ENCODE results near the gene LENEP. TPM values are rescaled to one million over a fixed set of nuclear protein-coding genes. Genes with fewer than 3 reads are reported as not detected.

Gene LENEP
- total and polyA plus RNA-seq, 2 experiments from 2014 or later = not detected

GRCh38 chr1:155022927-155023236, 29.5 kb downstream of the LENEP start:
- H2AFZ ChIP-seq = no peak overlapping the region

DNA sequence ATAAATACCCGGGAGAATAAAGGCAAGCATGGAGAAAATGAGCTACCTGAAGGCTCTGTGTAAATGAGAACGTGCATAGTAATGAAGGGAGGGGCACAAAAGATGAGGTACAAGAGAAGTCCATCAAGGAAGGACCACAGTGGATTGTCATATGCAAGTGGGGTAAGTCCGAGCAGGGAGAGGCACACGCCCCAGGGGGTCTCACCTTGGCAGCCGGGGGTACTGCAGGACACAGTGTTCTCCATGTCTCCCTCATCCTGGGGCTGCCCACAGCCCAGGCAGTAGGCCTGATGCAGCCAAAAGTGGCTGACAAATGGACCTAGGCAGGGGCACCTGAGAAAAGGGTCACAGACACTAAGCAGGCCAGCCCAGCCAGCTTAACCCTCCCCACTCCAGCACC, 30.2 kb downstream of the LENEP start:
- Histone ChIP-seq H3K36me3 (ENCODE audit: low read depth) (no peaks in the 10 kb centered on the region), H3K4me3 (no peak overlapping the region), H4K20me1 (ENCODE audit: insufficient read depth) (no peaks in the 10 kb centered on the region), H3K27me3 (replicated peaks; ENCODE audit: insufficient read depth) (no peaks in the 10 kb centered on the region), H3K4me2 (ENCODE audit: unreplicated experiment) (no peak overlapping the region), H2AFZ (no peak overlapping the region), H3K9ac (no peak overlapping the region), H3K4me1 (ENCODE audit: insufficient read depth) (peaks cover 5% of the 10 kb centered on the region; the same call in 1 of the 2 replicates), H3K9me3 (ENCODE audit: low read depth) (no peaks in the 10 kb centered on the region), H3K9me2 (ENCODE audit: insufficient read depth) (no peaks in the 10 kb centered on the region), H3K79me2 (ENCODE audit: insufficient read depth) (no peaks in the 10 kb centered on the region), H3F3A (ENCODE audit: insufficient read depth) (no peaks in the 10 kb centered on the region), H3K27ac (no peak overlapping the region)
- TF ChIP-seq EZH2 (IDR thresholded peaks at IDR 0.05; ENCODE audit: insufficient read depth, poor library complexity, severe bottlenecking) (no peak), EZH2phosphoT487 (IDR thresholded peaks at IDR 0.05; ENCODE audit: insufficient read depth, low read depth) (no peak)
- in situ Hi-C loops (cut with MboI) = no loop called here
- no peak for DNase-seq
- WGBS, 2 experiments (ENCODE audit: low coverage in 1 of 2, low lambda C conversion rate in 2 of 2, missing lambda C conversion rate in 2 of 2) = 75 to 80% methylated on average over 5 of the region's 5 CpGs

More at GRCh38 chr1:155022927-155023236, 29.5 kb downstream of the LENEP start:
- in situ Hi-C loops (cut with MboI) = no loop called here
- peak; percentile 15 for DNase-seq
- no peak overlapping the region for H3K27ac ChIP-seq
- WGBS, 2 experiments (ENCODE audit: low coverage in 1 of 2, low lambda C conversion rate in 2 of 2, missing lambda C conversion rate in 2 of 2) = 35 to 41% methylated on average over 4 of the region's 4 CpGs
- no peaks in the 10 kb centered on the region for H3K27me3 ChIP-seq (replicated peaks; ENCODE audit: insufficient read depth)
- no peak overlapping the region for H3K4me2 ChIP-seq (ENCODE audit: unreplicated experiment)
- no peak overlapping the region for H3K9ac ChIP-seq
- H4K20me1 ChIP-seq (ENCODE audit: insufficient read depth) = no peaks in the 10 kb centered on the region
- TF ChIP-seq EZH2phosphoT487 (IDR thresholded peaks at IDR 0.05; ENCODE audit: insufficient read depth, low read depth) = no peak
- TF ChIP-seq EZH2 (IDR thresholded peaks at IDR 0.05; ENCODE audit: insufficient read depth, poor library complexity, severe bottlenecking) = no peak
- no peaks in the 10 kb centered on the region for H3K9me2 ChIP-seq (ENCODE audit: insufficient read depth)
- H3K4me3 ChIP-seq = no peak overlapping the region
- H3K9me3 ChIP-seq (ENCODE audit: low read depth) = no peaks in the 10 kb centered on the region
- H3F3A ChIP-seq (ENCODE audit: insufficient read depth) = no peaks in the 10 kb centered on the region
- peaks cover 8% of the 10 kb centered on the region for H3K4me1 ChIP-seq (ENCODE audit: insufficient read depth)
- H3K36me3 ChIP-seq (ENCODE audit: low read depth) = no peaks in the 10 kb centered on the region
- no peaks in the 10 kb centered on the region for H3K79me2 ChIP-seq (ENCODE audit: insufficient read depth)

- H4K20me1 ChIP-seq (ENCODE audit: insufficient read depth) = no peaks in the 10 kb centered on the region
- 90 to 98% methylated on average over 9 of the region's 9 CpGs for WGBS, 2 experiments (ENCODE audit: low coverage in 1 of 2, low lambda C conversion rate in 2 of 2, missing lambda C conversion rate in 2 of 2)
- in situ Hi-C loops (cut with MboI) = no loop called here
Measured at GRCh38 chr1:155024315-155024714, 30.9 kb downstream of the LENEP start.

DNA sequence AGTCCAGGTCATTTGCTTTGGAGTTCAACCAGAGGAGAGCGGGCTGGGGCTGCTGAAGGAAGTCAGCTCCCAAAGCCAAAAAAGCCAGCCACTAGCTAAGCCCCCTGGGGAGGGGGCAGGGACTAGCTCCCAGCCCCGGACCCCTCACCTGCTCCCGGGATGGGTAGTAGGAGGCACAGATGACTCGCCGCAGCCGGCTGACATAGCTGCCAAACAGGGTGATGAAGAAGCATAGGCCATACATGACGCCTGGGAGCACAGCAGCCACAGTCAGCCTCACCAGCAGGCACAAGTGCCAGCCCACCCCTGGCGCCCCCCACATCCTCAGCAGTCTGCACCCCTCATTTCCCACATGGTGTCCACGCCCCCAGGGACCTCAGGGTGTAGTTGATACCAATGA, 32.8 kb downstream of the LENEP start:
- Histone ChIP-seq H3K4me3 (no peak overlapping the region), H3K9ac (no peak overlapping the region), H3K4me1 (ENCODE audit: insufficient read depth) (peaks cover 5% of the 10 kb centered on the region; the same call in 1 of the 2 replicates), H3K4me2 (ENCODE audit: unreplicated experiment) (no peak overlapping the region), H3K27me3 (replicated peaks; ENCODE audit: insufficient read depth) (no peaks in the 10 kb centered on the region), H4K20me1 (ENCODE audit: insufficient read depth) (no peaks in the 10 kb centered on the region), H3K79me2 (ENCODE audit: insufficient read depth) (no peaks in the 10 kb centered on the region), H3F3A (ENCODE audit: insufficient read depth) (no peaks in the 10 kb centered on the region), H3K9me3 (ENCODE audit: low read depth) (no peaks in the 10 kb centered on the region), H3K9me2 (ENCODE audit: insufficient read depth) (no peaks in the 10 kb centered on the region), H3K27ac (no peak overlapping the region), H2AFZ (no peak overlapping the region), H3K36me3 (ENCODE audit: low read depth) (no peaks in the 10 kb centered on the region)
- TF ChIP-seq EZH2 (IDR thresholded peaks at IDR 0.05; ENCODE audit: insufficient read depth, poor library complexity, severe bottlenecking) (no peak), EZH2phosphoT487 (IDR thresholded peaks at IDR 0.05; ENCODE audit: insufficient read depth, low read depth) (no peak)
- in situ Hi-C loops (cut with MboI) = no loop called here
- WGBS, 2 experiments (ENCODE audit: low coverage in 1 of 2, low lambda C conversion rate in 2 of 2, missing lambda C conversion rate in 2 of 2) = 70 to 72% methylated on average over 8 of the region's 9 CpGs
- no peak for DNase-seq

More at GRCh38 chr1:155024315-155024714, 30.9 kb downstream of the LENEP start:
- H3K9me2 ChIP-seq (ENCODE audit: insufficient read depth) = no peaks in the 10 kb centered on the region
- TF ChIP-seq EZH2 (IDR thresholded peaks at IDR 0.05; ENCODE audit: insufficient read depth, poor library complexity, severe bottlenecking) (no peak), EZH2phosphoT487 (IDR thresholded peaks at IDR 0.05; ENCODE audit: insufficient read depth, low read depth) (no peak)
- no peak overlapping the region for H3K4me2 ChIP-seq (ENCODE audit: unreplicated experiment)
- no peaks in the 10 kb centered on the region for H3K27me3 ChIP-seq (replicated peaks; ENCODE audit: insufficient read depth)
- no peak for DNase-seq
- no peak overlapping the region for H3K27ac ChIP-seq
- H2AFZ ChIP-seq = no peak overlapping the region
- no peaks in the 10 kb centered on the region for H3F3A ChIP-seq (ENCODE audit: insufficient read depth)
- no peaks in the 10 kb centered on the region for H3K36me3 ChIP-seq (ENCODE audit: low read depth)
- no peak overlapping the region for H3K4me3 ChIP-seq
- peaks cover 5% of the 10 kb centered on the region; the same call in 1 of the 2 replicates for H3K4me1 ChIP-seq (ENCODE audit: insufficient read depth)
- no peaks in the 10 kb centered on the region for H3K9me3 ChIP-seq (ENCODE audit: low read depth)
- H3K79me2 ChIP-seq (ENCODE audit: insufficient read depth) = no peaks in the 10 kb centered on the region
- no peak overlapping the region for H3K9ac ChIP-seq

DNA sequence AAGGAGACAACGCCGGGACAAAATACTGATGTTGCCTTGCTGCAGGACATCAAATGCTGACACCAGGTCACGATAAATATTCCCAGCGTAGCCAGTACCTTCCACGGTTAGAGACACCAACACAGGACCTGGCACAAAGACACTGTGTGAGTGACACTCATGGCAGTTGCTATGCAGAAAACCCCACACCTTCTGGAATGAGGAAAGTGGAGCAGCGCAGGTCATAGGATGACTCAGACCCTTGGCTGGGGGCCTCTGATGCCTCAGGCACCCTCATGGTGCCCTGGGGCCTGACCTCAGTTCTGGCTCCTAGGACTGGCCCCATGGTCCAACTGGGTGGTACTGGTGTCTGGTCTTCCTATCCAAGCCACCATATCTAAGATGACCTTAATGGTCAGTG, 33.2 kb downstream of the LENEP start:
- Histone ChIP-seq H3K36me3 (ENCODE audit: low read depth) (no peaks in the 10 kb centered on the region), H3K27ac (no peak overlapping the region), H3K4me3 (no peak overlapping the region), H2AFZ (no peak overlapping the region), H3F3A (ENCODE audit: insufficient read depth) (no peaks in the 10 kb centered on the region), H3K9me3 (ENCODE audit: low read depth) (no peaks in the 10 kb centered on the region), H3K9me2 (ENCODE audit: insufficient read depth) (no peaks in the 10 kb centered on the region), H3K4me2 (ENCODE audit: unreplicated experiment) (no peak overlapping the region), H3K79me2 (ENCODE audit: insufficient read depth) (no peaks in the 10 kb centered on the region), H3K4me1 (ENCODE audit: insufficient read depth) (peaks cover 5% of the 10 kb centered on the region; the same call in 1 of the 2 replicates), H3K9ac (no peak overlapping the region), H3K27me3 (replicated peaks; ENCODE audit: insufficient read depth) (no peaks in the 10 kb centered on the region), H4K20me1 (ENCODE audit: insufficient read depth) (no peaks in the 10 kb centered on the region)
- in situ Hi-C loops (cut with MboI) = no loop called here
- peak; percentile 62 for DNase-seq
- no peak for TF ChIP-seq EZH2phosphoT487 (IDR thresholded peaks at IDR 0.05; ENCODE audit: insufficient read depth, low read depth)
- no peak for TF ChIP-seq EZH2 (IDR thresholded peaks at IDR 0.05; ENCODE audit: insufficient read depth, poor library complexity, severe bottlenecking)
- 70 to 73% methylated on average over 6 of the region's 6 CpGs for WGBS, 2 experiments (ENCODE audit: low coverage in 1 of 2, low lambda C conversion rate in 2 of 2, missing lambda C conversion rate in 2 of 2)

Measured in GM23248 (cell line).